Bone marrow (tissue), 2 donors: ENCODE measurements around the gene LRRC14B.
"Not testable (repeated sequence)": the region's sequence is repeated elsewhere in the genome, so short reads cannot be mapped to it uniquely, and the experiment has no call there.

Experiments used
- DNase-seq, 2 donors: peaks; one replicate each; lab custom pipeline; 2025; lab: John Stamatoyannopoulos, UW

Gene LRRC14B

GRCh38 chr5:241045-241669 is 49.9 kb downstream of the LRRC14B start:
- not testable (repeated sequence) for DNase-seq

DNA sequence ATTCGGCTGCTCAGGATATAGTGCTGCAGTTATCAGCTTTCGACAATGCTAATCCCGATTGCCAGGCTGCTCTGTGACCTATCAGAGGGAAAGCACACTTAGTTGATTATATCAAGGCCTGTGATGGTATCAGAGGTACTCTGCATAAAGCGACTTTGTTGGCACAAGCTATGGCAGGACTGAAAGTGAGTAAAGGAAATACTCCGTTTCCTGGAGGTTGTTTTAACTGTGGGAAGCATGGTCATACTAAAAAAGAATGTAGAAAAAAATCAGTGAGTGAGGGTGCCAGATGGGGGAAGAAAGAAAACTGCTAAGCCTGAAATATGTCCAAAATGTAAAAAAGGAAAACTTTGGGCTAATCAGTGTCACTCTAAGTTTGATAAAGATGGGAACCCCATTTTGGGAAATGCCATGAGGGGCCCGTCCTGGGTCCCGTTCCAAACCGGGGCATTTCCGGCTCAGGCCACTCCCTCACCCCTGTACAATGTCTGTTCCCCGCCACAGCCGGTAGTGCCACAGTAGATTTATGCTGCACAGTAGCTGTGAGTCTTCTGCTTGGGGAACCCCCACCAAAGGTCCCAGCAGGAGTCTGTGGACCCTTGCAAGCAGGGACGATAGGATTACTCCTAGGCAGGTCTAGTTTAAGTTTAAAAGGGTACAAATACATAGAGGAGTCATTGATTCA is 52.5 kb downstream of the LRRC14B start:
- DNase-seq: not testable (repeated sequence)

- not testable (repeated sequence) for DNase-seq
Observed at GRCh38 chr5:245717-246116, 54.4 kb downstream of the LRRC14B start.
